Measurements from ENCODE around the gene UBE2G2.

DNA sequence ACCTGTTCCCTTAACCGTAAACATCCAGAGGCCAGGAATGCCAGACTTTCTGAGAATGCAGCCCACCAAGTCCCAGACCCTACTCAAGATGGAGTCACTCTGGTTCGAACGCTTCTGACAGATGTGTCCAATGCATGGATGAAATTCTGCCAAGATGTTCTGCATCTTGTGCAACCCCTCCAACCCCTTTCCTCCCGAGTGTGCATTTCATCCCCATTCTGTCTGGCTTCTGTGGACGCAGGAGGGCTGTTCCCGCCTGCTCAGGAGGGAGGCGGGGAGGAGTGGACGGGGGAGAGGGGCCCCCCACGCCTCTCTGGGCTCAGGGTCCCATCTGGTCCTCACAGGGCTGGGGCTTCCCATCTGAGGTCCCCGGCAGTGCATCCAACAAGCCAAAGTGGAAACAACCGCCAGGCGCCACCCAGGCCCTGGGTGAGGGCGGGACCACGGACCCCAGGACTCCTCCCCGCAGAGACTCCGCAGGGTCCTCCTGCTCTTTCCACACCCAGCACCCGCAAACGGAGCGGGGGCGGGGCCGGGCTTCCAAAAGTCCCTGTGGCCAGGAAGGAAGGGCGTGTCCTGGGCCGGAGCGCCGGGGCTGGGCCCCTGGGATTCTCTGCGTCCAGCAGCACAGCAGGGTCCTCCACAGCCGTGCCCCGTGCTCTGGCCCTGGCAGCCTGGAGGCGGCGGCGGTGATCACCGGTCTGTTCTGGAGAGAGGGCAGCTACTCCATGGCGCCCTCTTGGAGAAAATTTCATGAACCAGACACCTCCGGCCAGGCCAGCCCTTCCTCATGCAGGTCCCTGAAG is 44.0 kb upstream of the UBE2G2 start:
- TF ChIP-seq EGR1 (IDR thresholded peaks at IDR 0.05; ENCODE audit: low read depth in 2 of 2) (no peak), JUND (IDR thresholded peaks at IDR 0.05) (no peak), SP1 (IDR thresholded peaks at IDR 0.05) (no peak)
- TF ChIP-seq, protein P1, sequence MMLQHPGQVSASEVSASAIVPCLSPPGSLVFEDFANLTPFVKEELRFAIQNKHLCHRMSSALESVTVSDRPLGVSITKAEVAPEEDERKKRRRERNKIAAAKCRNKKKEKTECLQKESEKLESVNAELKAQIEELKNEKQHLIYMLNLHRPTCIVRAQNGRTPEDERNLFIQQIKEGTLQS (IDR thresholded peaks at IDR 0.05) = no peak
- TF ChIP-seq, protein P2, sequence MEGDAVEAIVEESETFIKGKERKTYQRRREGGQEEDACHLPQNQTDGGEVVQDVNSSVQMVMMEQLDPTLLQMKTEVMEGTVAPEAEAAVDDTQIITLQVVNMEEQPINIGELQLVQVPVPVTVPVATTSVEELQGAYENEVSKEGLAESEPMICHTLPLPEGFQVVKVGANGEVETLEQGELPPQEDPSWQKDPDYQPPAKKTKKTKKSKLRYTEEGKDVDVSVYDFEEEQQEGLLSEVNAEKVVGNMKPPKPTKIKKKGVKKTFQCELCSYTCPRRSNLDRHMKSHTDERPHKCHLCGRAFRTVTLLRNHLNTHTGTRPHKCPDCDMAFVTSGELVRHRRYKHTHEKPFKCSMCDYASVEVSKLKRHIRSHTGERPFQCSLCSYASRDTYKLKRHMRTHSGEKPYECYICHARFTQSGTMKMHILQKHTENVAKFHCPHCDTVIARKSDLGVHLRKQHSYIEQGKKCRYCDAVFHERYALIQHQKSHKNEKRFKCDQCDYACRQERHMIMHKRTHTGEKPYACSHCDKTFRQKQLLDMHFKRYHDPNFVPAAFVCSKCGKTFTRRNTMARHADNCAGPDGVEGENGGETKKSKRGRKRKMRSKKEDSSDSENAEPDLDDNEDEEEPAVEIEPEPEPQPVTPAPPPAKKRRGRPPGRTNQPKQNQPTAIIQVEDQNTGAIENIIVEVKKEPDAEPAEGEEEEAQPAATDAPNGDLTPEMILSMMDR (IDR thresholded peaks at IDR 0.05; ENCODE audit: low read depth, low read length, missing input control) = no peak
